Measurements from ENCODE around the gene SLC39A1. TPM values are rescaled to one million over a fixed set of nuclear protein-coding genes. Genes with fewer than 3 reads are reported as not detected.
"Not testable (repeated sequence)": the region's sequence is repeated elsewhere in the genome, so short reads cannot be mapped to it uniquely, and the experiment has no call there.

SLC39A1 gene
- total and polyA plus RNA-seq, 3 donors from 2014 or later, result 46.5 to 62.5 (median 54.5) TPM

- no peaks in the 10 kb centered on the region for H3K36me3 ChIP-seq (ENCODE audit: low read depth, missing control alignments)
- peaks cover 27% of the 10 kb centered on the region for H3K4me1 ChIP-seq
- no peak overlapping the region for H3K4me3 ChIP-seq
- H3K27me3 ChIP-seq, result no peaks in the 10 kb centered on the region
- no peak for DNase-seq
- intact Hi-C loops (cut with DNase I; ENCODE audit: low total_unique reads), result no loop called here
- no peak overlapping the region for H3K27ac ChIP-seq
- H3K9me3 ChIP-seq, result no peaks in the 10 kb centered on the region
- TF ChIP-seq CTCF (IDR thresholded peaks at IDR 0.05) (no peak), POLR2A (IDR thresholded peaks at IDR 0.05) (no peak)
- WGBS, 2 donors, result 84 to 85% methylated on average over 4 of the region's 4 CpGs
These were observed 47.0 kb downstream of the SLC39A1 start for GRCh38 chr1:153916297-153916696.

GRCh38 chr1:153912349-153912748 lies 51.0 kb downstream of the SLC39A1 start:
- no peak for DNase-seq
- Histone ChIP-seq H3K27me3 (no peaks in the 10 kb centered on the region), H3K4me1 (peaks cover 9% of the 10 kb centered on the region), H3K9me3 (no peaks in the 10 kb centered on the region), H3K4me3 (no peak overlapping the region), H3K36me3 (ENCODE audit: low read depth, missing control alignments) (no peaks in the 10 kb centered on the region), H3K27ac (no peak overlapping the region)
- intact Hi-C loops (cut with DNase I; ENCODE audit: low total_unique reads), result no loop called here
- WGBS, 2 donors, result 68 to 82% methylated on average over 2 of the region's 2 CpGs
- no peak for TF ChIP-seq POLR2A (IDR thresholded peaks at IDR 0.05)
- no peak for TF ChIP-seq CTCF (IDR thresholded peaks at IDR 0.05)

GRCh38 chr1:153910560-153910959 lies 52.8 kb downstream of the SLC39A1 start:
- H3K4me1 ChIP-seq; H3K4me3 ChIP-seq; H3K27me3 ChIP-seq; H3K36me3 ChIP-seq (ENCODE audit: low read depth, missing control alignments); H3K27ac ChIP-seq; DNase-seq; intact Hi-C loops (cut with DNase I; ENCODE audit: low total_unique reads); H3K9me3 ChIP-seq: not testable (repeated sequence)
- 83 to 84% methylated on average over 6 of the region's 6 CpGs for WGBS, 2 donors

Small RNA genes within 50 kb of the gene (microRNA-seq; reads per million reads assigned to microRNA genes)
- 0.70 to 2.1 reads per million in 2 donors for gene MIR6737 (ENCODE audit: borderline number of aligned reads in 2 of 2, borderline replicate concordance in 1 of 2)

Small RNA genes within 50 kb of the gene (small RNA-seq; reads per million reads assigned to genes)
- gene MIR6737, result 0 reads per million in 2 donors

Other genes starting within 250 kb of the SLC39A1 start
- gene INTS3, start 235.5 kb downstream of the SLC39A1 start, total RNA-seq, result 100 to 1,000 TPM; 113 to 121 TPM
- gene INTS3, start 235.5 kb downstream of the SLC39A1 start, polyA plus RNA-seq (ENCODE audit: insufficient read depth, low read depth, low replicate concordance), result 66.1 TPM
- 10 to 100 TPM; 38.5 to 54.9 TPM for gene SLC27A3, start 188.1 kb downstream of the SLC39A1 start, total RNA-seq
- 83.3 TPM for gene SLC27A3, start 188.1 kb downstream of the SLC39A1 start, polyA plus RNA-seq (ENCODE audit: insufficient read depth, low read depth, low replicate concordance)
- 10 to 100 TPM; 32.1 to 37.4 TPM for gene GATAD2B, start 40.6 kb downstream of the SLC39A1 start, total RNA-seq
- gene GATAD2B, start 40.6 kb downstream of the SLC39A1 start, polyA plus RNA-seq (ENCODE audit: insufficient read depth, low read depth, low replicate concordance), result 26.5 TPM
- 10 to 100 TPM; 54.5 to 59.0 TPM for gene DENND4B, start 16.8 kb downstream of the SLC39A1 start, total RNA-seq
- gene DENND4B, start 16.8 kb downstream of the SLC39A1 start, polyA plus RNA-seq (ENCODE audit: insufficient read depth, low read depth, low replicate concordance), result 25.4 TPM
- gene CRTC2, start 4.9 kb downstream of the SLC39A1 start, total RNA-seq, result 10 to 100 TPM; 32.0 to 49.7 TPM
- 49.1 TPM for gene CRTC2, start 4.9 kb downstream of the SLC39A1 start, polyA plus RNA-seq (ENCODE audit: insufficient read depth, low read depth, low replicate concordance)
- gene CREB3L4, start 4.4 kb upstream of the SLC39A1 start, total RNA-seq, result 10 to 100 TPM; 22.2 to 24.6 TPM
- gene CREB3L4, start 4.4 kb upstream of the SLC39A1 start, polyA plus RNA-seq (ENCODE audit: insufficient read depth, low read depth, low replicate concordance), result 15.6 TPM
- gene JTB, start 14.1 kb upstream of the SLC39A1 start, total RNA-seq, result 100 to 1,000 TPM; 159 to 212 TPM
- 78.6 TPM for gene JTB, start 14.1 kb upstream of the SLC39A1 start, polyA plus RNA-seq (ENCODE audit: insufficient read depth, low read depth, low replicate concordance)
- gene RAB13, start 22.8 kb upstream of the SLC39A1 start, total RNA-seq, result 10 to 100 TPM; 37.6 to 45.2 TPM
- 82.8 TPM for gene RAB13, start 22.8 kb upstream of the SLC39A1 start, polyA plus RNA-seq (ENCODE audit: insufficient read depth, low read depth, low replicate concordance)
- 1,000 to 10,000 TPM in 1 of 2 donors, 100 to 1,000 TPM in 1; 779 to 1,544 TPM for gene RPS27, start 27.2 kb upstream of the SLC39A1 start, total RNA-seq
- gene RPS27, start 27.2 kb upstream of the SLC39A1 start, polyA plus RNA-seq (ENCODE audit: insufficient read depth, low read depth, low replicate concordance), result 3,589 TPM
- gene NUP210L, start 191.5 kb upstream of the SLC39A1 start, total RNA-seq, result 10 to 100 TPM; 23.0 to 24.4 TPM
- gene NUP210L, start 191.5 kb upstream of the SLC39A1 start, polyA plus RNA-seq (ENCODE audit: insufficient read depth, low read depth, low replicate concordance), result 77.2 TPM
- gene TPM3, start 228.6 kb upstream of the SLC39A1 start, total RNA-seq, result 100 to 1,000 TPM; 290 to 356 TPM
- 266 TPM for gene TPM3, start 228.6 kb upstream of the SLC39A1 start, polyA plus RNA-seq (ENCODE audit: insufficient read depth, low read depth, low replicate concordance)
- 1 to 10 TPM; 4.0 to 8.4 TPM for gene CFAP141, start 242.8 kb upstream of the SLC39A1 start, total RNA-seq
- gene CFAP141, start 242.8 kb upstream of the SLC39A1 start, polyA plus RNA-seq (ENCODE audit: insufficient read depth, low read depth, low replicate concordance), result 38.3 TPM

Measured in testis (tissue), 3 donors.